ENCODE measurements around the gene OR6B2. TPM values are rescaled to one million over a fixed set of nuclear protein-coding genes. Genes with fewer than 3 reads are reported as not detected.
A peak's percentile ranks its signal among the peaks of the same experiment; 100 is the strongest.

Gene OR6B2
- total and polyA plus RNA-seq, 4 experiments from 2014 or later: not detected

GRCh38 chr2:239994086-239994485, 36.1 kb downstream of the OR6B2 start:
- intact Hi-C loops (cut with micrococcal nuclease): loop anchor here (10.0 kb wide), 1 partner anchor 729 kb away; no protein-coding TSS in a partner anchor
- Mint-ChIP-seq H3K9me3 (no peaks in the 10 kb centered on the region), H3K36me3 (peaks cover 37 to 68% of the 10 kb centered on the region in 2 donors), H3K27ac (no peak overlapping the region), H3K27me3 (no peaks in the 10 kb centered on the region), H3K4me1 (peaks cover 0 to 3% (median 0%) of the 10 kb centered on the region in 4 donors), H3K4me3 (no peak overlapping the region)
- H3K9me3 ChIP-seq (ENCODE audit: control insufficient read depth in 1 of 2, low read length in 2 of 2): no peaks in the 10 kb centered on the region
- POLR2A ChIA-PET (ENCODE audit: partially characterized antibody): no interaction called here
- no peaks in the 10 kb centered on the region for H3K27me3 ChIP-seq (ENCODE audit: insufficient read depth, low read length)
- no peak for DNase-seq
- peaks cover 17% of the 10 kb centered on the region for H3K36me3 ChIP-seq (ENCODE audit: insufficient read depth, low read length)
- H3K27ac ChIP-seq (ENCODE audit: low read depth, low read length): no peak overlapping the region
- H3K4me3 ChIP-seq (ENCODE audit: low read length in 2 of 2): no peak overlapping the region
- CTCF ChIA-PET (ENCODE audit: partially characterized antibody): interaction anchor here (2.9 to 4.8 kb wide), 2 partner anchors 9 to 60 kb away, joined by 8 to 22 read pairs; no protein-coding TSS in a partner anchor
- no peaks in the 10 kb centered on the region for H3K4me1 ChIP-seq (ENCODE audit: insufficient read depth, low read length)

- peaks cover 24% of the 10 kb centered on the region for H3K36me3 ChIP-seq (ENCODE audit: insufficient read depth, low read length)
- no peak for DNase-seq
Measured at GRCh38 chr2:239993291-239993690, 36.9 kb downstream of the OR6B2 start.

GRCh38 chr2:239991689-239992314, 38.4 kb downstream of the OR6B2 start:
- H3K9me3 Mint-ChIP-seq: no peaks in the 10 kb centered on the region
- H3K36me3 Mint-ChIP-seq: peaks cover 57 to 71% of the 10 kb centered on the region in 2 donors
- H3K27ac Mint-ChIP-seq: no peak overlapping the region
- ChIA-PET CTCF (ENCODE audit: partially characterized antibody) (interaction anchor here (0.7 to 4.8 kb wide), 21 partner anchors 8 to 958 kb away, joined by 3 to 26 read pairs (median 4); no protein-coding TSS in a partner anchor), POLR2A (ENCODE audit: partially characterized antibody) (no interaction called here)
- Histone ChIP-seq H3K36me3 (ENCODE audit: insufficient read depth, low read length) (peaks cover 35% of the 10 kb centered on the region), H3K4me3 (ENCODE audit: low read length in 2 of 2) (no peak overlapping the region), H3K27ac (ENCODE audit: low read depth, low read length) (no peak overlapping the region), H3K9me3 (ENCODE audit: control insufficient read depth in 1 of 2, low read length in 2 of 2) (no peaks in the 10 kb centered on the region), H3K4me1 (ENCODE audit: insufficient read depth, low read length) (no peaks in the 10 kb centered on the region), H3K27me3 (ENCODE audit: insufficient read depth, low read length) (no peaks in the 10 kb centered on the region)
- H3K4me1 Mint-ChIP-seq: peaks cover 0 to 6% (median 0%) of the 10 kb centered on the region in 4 donors
- intact Hi-C loops (cut with micrococcal nuclease): loop anchor here (1.0 to 10.0 kb wide), 4 partner anchors 57 to 957 kb away; no protein-coding TSS in a partner anchor
- no peak overlapping the region for H3K4me3 Mint-ChIP-seq
- H3K27me3 Mint-ChIP-seq: no peaks in the 10 kb centered on the region
- peak in 4 of 5 donors; percentile 42 to 52 (median 46) for DNase-seq

More at GRCh38 chr2:239993291-239993690, 36.9 kb downstream of the OR6B2 start:
- Mint-ChIP-seq H3K36me3 (peaks cover 43 to 69% of the 10 kb centered on the region in 2 donors), H3K4me1 (peaks cover 0 to 5% (median 0%) of the 10 kb centered on the region in 4 donors), H3K27ac (peak overlapping the region in 1 of 7 donors; percentile 13), H3K27me3 (no peaks in the 10 kb centered on the region), H3K4me3 (no peak overlapping the region), H3K9me3 (no peaks in the 10 kb centered on the region)
- no peaks in the 10 kb centered on the region for H3K4me1 ChIP-seq (ENCODE audit: insufficient read depth, low read length)
- H3K27me3 ChIP-seq (ENCODE audit: insufficient read depth, low read length): no peaks in the 10 kb centered on the region
- H3K27ac ChIP-seq (ENCODE audit: low read depth, low read length): no peak overlapping the region
- ChIA-PET CTCF (ENCODE audit: partially characterized antibody) (interaction anchor here (0.7 to 4.8 kb wide), 7 partner anchors 9 to 851 kb away, joined by 3 to 22 read pairs (median 8); no protein-coding TSS in a partner anchor), POLR2A (ENCODE audit: partially characterized antibody) (interaction anchor here (0.6 kb wide), 1 partner anchor 962 kb away, joined by 3 read pairs; no protein-coding TSS in a partner anchor)
- H3K4me3 ChIP-seq (ENCODE audit: low read length in 2 of 2): no peak overlapping the region
- no peaks in the 10 kb centered on the region for H3K9me3 ChIP-seq (ENCODE audit: control insufficient read depth in 1 of 2, low read length in 2 of 2)
- intact Hi-C loops (cut with micrococcal nuclease): loop anchor here (10.0 kb wide), 1 partner anchor 728 kb away; no protein-coding TSS in a partner anchor

GRCh38 chr2:239990966-239991365, 39.3 kb downstream of the OR6B2 start:
- H3K9me3 ChIP-seq (ENCODE audit: control insufficient read depth in 1 of 2, low read length in 2 of 2): no peaks in the 10 kb centered on the region
- intact Hi-C loops (cut with micrococcal nuclease): loop anchor here (1.0 to 10.0 kb wide), 4 partner anchors 56 to 956 kb away; no protein-coding TSS in a partner anchor
- Mint-ChIP-seq H3K4me1 (peaks cover 0 to 9% (median 0%) of the 10 kb centered on the region in 4 donors), H3K4me3 (no peak overlapping the region), H3K27ac (no peak overlapping the region), H3K27me3 (no peaks in the 10 kb centered on the region), H3K9me3 (peaks cover 0 to under 1% (median 0%) of the 10 kb centered on the region in 8 donors), H3K36me3 (peaks cover 62 to 74% of the 10 kb centered on the region in 2 donors)
- H3K36me3 ChIP-seq (ENCODE audit: insufficient read depth, low read length): peaks cover 42% of the 10 kb centered on the region
- CTCF ChIA-PET (ENCODE audit: partially characterized antibody): interaction anchor here (0.7 to 4.8 kb wide), 11 partner anchors 11 to 948 kb away, joined by 3 to 26 read pairs (median 4); no protein-coding TSS in a partner anchor
- H3K4me1 ChIP-seq (ENCODE audit: insufficient read depth, low read length): no peaks in the 10 kb centered on the region
- POLR2A ChIA-PET (ENCODE audit: partially characterized antibody): no interaction called here
- no peak overlapping the region for H3K4me3 ChIP-seq (ENCODE audit: low read length in 2 of 2)
- H3K27me3 ChIP-seq (ENCODE audit: insufficient read depth, low read length): no peaks in the 10 kb centered on the region
- H3K27ac ChIP-seq (ENCODE audit: low read depth, low read length): no peak overlapping the region
- no peak for DNase-seq

GRCh38 chr2:239985356-239985755, 44.9 kb downstream of the OR6B2 start:
- ChIA-PET CTCF (ENCODE audit: partially characterized antibody) (no interaction called here), POLR2A (ENCODE audit: partially characterized antibody) (interaction anchor here (0.5 kb wide), 1 partner anchor 895 kb away, joined by 3 read pairs; no protein-coding TSS in a partner anchor)
- H3K27me3 ChIP-seq (ENCODE audit: insufficient read depth, low read length): no peaks in the 10 kb centered on the region
- H3K9me3 Mint-ChIP-seq: peaks cover 0 to 5% (median 0%) of the 10 kb centered on the region in 8 donors
- H3K36me3 ChIP-seq (ENCODE audit: insufficient read depth, low read length): peaks cover 52% of the 10 kb centered on the region
- no peaks in the 10 kb centered on the region for H3K9me3 ChIP-seq (ENCODE audit: control insufficient read depth in 1 of 2, low read length in 2 of 2)
- no peak overlapping the region for H3K4me3 ChIP-seq (ENCODE audit: low read length in 2 of 2)
- H3K27ac ChIP-seq (ENCODE audit: low read depth, low read length): no peak overlapping the region
- H3K4me1 ChIP-seq (ENCODE audit: insufficient read depth, low read length): no peaks in the 10 kb centered on the region
- intact Hi-C loops (cut with micrococcal nuclease): no loop called here
- peaks cover 0 to 11% (median 5%) of the 10 kb centered on the region in 4 donors for H3K4me1 Mint-ChIP-seq
- no peak overlapping the region for H3K4me3 Mint-ChIP-seq
- DNase-seq: no peak
- H3K27me3 Mint-ChIP-seq: no peaks in the 10 kb centered on the region
- H3K27ac Mint-ChIP-seq: peak overlapping the region in 2 of 7 donors; percentile 6 to 43
- peaks cover 66 to 76% of the 10 kb centered on the region in 2 donors for H3K36me3 Mint-ChIP-seq

- H3K4me3 ChIP-seq (ENCODE audit: low read length in 2 of 2): no peak overlapping the region
- POLR2A ChIA-PET (ENCODE audit: partially characterized antibody): interaction anchor here (0.5 kb wide), 1 partner anchor 895 kb away, joined by 3 read pairs; no protein-coding TSS in a partner anchor
- DNase-seq: no peak
- intact Hi-C loops (cut with micrococcal nuclease): no loop called here
- Mint-ChIP-seq H3K4me1 (peaks cover 0 to 11% (median 5%) of the 10 kb centered on the region in 4 donors), H3K4me3 (no peak overlapping the region), H3K36me3 (peaks cover 62 to 77% of the 10 kb centered on the region in 2 donors), H3K27me3 (no peaks in the 10 kb centered on the region), H3K9me3 (peaks cover 0 to 5% (median 0%) of the 10 kb centered on the region in 8 donors), H3K27ac (no peak overlapping the region)
- H3K4me1 ChIP-seq (ENCODE audit: insufficient read depth, low read length): no peaks in the 10 kb centered on the region
- peaks cover 51% of the 10 kb centered on the region for H3K36me3 ChIP-seq (ENCODE audit: insufficient read depth, low read length)
- no peak overlapping the region for H3K27ac ChIP-seq (ENCODE audit: low read depth, low read length)
- CTCF ChIA-PET (ENCODE audit: partially characterized antibody): interaction anchor here (1.6 kb wide), 1 partner anchor 8 kb away, joined by 5 read pairs; no protein-coding TSS in a partner anchor
- H3K27me3 ChIP-seq (ENCODE audit: insufficient read depth, low read length): no peaks in the 10 kb centered on the region
- H3K9me3 ChIP-seq (ENCODE audit: control insufficient read depth in 1 of 2, low read length in 2 of 2): no peaks in the 10 kb centered on the region
Measured at GRCh38 chr2:239984421-239985194, 45.6 kb downstream of the OR6B2 start.

Data from CD4-positive, alpha-beta memory T cell (primary cell).